Spleen (tissue), 7 donors: ENCODE results near the gene GALK1.
A peak's percentile ranks its signal among the peaks of the same experiment; 100 is the strongest.

Experiments
- POLR2A ChIP-seq, 3 donors: fragments of 450-650 bp; IDR thresholded peaks; one replicate each; pipeline ENCODE4 v1.5.1; 2017; ENCODE audit warnings: antibody characterized with exemption in 3 of 3, mild to moderate bottlenecking in 1 of 3
- POLR2AphosphoS5 ChIP-seq, 3 donors: sonication (generic); formaldehyde crosslinking; IDR thresholded peaks; one replicate each; pipeline ENCODE4 v1.5.1; 2017; ENCODE audit warnings: antibody characterized with exemption in 3 of 3
- TF ChIP-seq, protein P1 (sequence below), 11 experiments: fragments of 200-600 bp in 7 of 11; fragments of 450-650 bp in 4 of 11; sonication (generic) in 4 of 11; IDR thresholded peaks in 8 of 11; conservative IDR thresholded peaks in 3 of 11; 1 replicate in 7 of 11; 2 replicates in 4 of 11; pipeline versions ENCODE4 v1.4.0 to v1.8.0; 2016 to 2021; ENCODE audit warnings: antibody characterized with exemption in 11 of 11, inconsistent platforms in 4 of 11, mild to moderate bottlenecking in 1 of 11
- donor health status: DM: no; HTN: no; CAD: no; lungs with moderate emphysema.
- donor health status: DM: no; HTN: no; CAD: no.
- donor health status: DM: no; HTN: no; CAD: no.

DNA sequence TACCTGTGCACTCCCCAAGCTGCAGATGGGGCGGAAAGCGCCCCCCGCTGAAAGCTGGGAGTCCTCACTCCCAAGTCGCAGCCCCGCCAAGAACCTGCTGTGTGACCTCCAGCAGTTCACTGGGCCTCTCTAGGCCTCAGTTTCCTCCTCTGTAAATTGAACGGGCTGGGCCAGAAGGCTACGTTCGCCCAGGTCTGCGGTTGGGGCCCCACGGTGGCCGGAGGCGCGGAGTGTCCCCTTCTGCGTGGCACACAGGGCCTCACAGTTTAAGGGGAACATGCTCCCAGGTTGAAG lies 628 bp downstream of the GALK1 start:
- no peak for TF ChIP-seq POLR2A (IDR thresholded peaks at IDR 0.05)
- TF ChIP-seq, protein P1, sequence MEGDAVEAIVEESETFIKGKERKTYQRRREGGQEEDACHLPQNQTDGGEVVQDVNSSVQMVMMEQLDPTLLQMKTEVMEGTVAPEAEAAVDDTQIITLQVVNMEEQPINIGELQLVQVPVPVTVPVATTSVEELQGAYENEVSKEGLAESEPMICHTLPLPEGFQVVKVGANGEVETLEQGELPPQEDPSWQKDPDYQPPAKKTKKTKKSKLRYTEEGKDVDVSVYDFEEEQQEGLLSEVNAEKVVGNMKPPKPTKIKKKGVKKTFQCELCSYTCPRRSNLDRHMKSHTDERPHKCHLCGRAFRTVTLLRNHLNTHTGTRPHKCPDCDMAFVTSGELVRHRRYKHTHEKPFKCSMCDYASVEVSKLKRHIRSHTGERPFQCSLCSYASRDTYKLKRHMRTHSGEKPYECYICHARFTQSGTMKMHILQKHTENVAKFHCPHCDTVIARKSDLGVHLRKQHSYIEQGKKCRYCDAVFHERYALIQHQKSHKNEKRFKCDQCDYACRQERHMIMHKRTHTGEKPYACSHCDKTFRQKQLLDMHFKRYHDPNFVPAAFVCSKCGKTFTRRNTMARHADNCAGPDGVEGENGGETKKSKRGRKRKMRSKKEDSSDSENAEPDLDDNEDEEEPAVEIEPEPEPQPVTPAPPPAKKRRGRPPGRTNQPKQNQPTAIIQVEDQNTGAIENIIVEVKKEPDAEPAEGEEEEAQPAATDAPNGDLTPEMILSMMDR (IDR thresholded peaks at IDR 0.05 in 8 of 11, conservative IDR thresholded peaks at IDR 0.05 in 3 of 11), result peak in 2 of 11 experiments; percentile 78 to 81
- TF ChIP-seq POLR2AphosphoS5 (IDR thresholded peaks at IDR 0.05), result no peak
